HG03565 (cell line): ENCODE results near the gene METTL25.

Experiments
- ATAC-seq: cut with Tn5 transposase; IDR thresholded peaks from one replicate; pipeline ENCODE4 v1.9.1; 2021; ENCODE audit warnings: mild to moderate bottlenecking, moderate library complexity; ENCODE audit not compliant: unreplicated experiment

The METTL25 gene

DNA sequence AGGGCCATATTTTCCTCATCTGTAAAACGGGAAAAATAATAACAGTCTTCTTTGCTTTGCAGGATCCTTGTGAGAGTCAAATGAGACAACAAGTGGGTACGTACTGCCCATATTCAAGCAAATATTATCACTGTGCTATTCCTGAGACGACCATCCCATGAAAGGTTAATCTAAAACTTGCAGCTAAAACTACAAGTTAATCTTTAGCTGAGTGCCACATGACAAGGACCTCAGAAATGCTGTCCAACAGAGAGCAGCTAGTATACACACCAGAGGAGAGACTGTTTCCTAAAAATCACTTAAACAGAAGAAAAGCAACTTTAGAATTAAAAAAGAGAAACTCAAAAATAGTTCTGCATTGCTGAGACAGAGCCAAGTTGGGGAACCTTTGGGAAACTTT, 165.7 kb downstream of the METTL25 start:
- no peak for ATAC-seq

DNA sequence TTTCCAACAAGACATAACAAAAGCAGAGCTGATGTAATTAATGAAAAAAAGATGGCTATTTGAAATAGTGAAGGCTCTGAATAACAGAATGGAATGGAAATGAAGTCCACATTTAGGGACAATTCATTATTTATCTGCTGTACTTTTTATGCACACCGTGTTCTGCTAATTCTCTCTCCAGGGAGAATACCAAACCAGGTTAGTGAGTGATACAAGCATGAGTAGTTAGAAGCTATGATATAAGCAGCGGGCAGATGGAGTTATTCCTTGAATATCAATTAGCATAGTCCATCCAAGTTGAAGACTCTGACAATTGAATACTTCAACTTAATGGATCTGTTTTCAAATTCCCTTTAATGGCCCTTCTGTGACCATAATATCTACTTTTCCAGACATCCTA, 166.3 kb downstream of the METTL25 start:
- no peak for ATAC-seq

DNA sequence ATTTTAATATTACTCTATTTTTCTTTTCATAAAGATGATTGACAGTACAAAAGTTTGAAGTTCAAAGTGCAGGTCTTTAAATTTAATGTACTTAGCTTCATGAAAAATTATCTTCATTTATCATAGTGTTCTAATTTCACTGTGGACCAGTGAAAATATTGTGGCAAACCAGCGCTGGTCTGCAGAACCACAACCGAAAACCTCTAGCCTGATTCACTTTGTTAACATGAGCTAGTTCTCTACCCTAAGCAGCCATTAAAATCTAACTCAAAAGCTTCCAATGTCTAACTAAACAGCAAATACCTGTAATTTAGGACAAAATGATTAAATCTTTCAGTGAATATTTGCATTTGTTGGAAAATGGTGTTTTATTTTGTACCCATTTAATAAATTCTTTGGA, 167.3 kb downstream of the METTL25 start:
- ATAC-seq, result no peak

DNA sequence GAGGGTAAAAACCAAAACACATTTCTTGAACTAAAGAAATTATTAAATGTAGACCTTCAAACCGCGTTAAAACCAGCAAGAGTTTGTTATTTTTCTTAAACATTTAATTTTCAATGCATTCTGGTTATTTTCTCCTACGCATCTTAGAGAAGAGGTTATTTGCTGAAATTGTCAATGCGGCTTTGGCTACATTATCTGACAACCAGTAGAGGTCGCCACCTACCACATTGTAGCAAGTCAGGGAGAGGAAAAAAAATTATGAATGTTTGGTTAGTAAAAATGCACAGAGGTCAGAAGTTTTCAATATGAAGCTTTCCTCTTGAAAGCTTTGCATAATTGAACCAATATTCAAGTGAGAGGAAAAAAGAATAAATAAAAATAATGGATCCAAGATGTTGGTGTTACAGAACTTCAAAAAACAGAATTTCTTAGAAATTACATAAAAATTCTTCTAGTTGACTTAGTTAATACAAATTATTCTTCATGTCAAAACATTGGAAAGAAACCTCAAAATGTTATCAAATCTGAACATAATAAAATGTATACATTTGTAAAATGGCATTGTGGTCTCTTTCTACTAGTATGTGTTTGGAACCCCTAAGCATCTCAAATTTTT, 168.9 kb downstream of the METTL25 start:
- ATAC-seq, result peak; percentile 69
